H1 (cell line): ENCODE results near the gene EEF1A2. TPM values are rescaled to one million over a fixed set of nuclear protein-coding genes. Genes with fewer than 3 reads are reported as not detected.

Experiments
- CTCF ChIA-PET: fragments of 300-600 bp; sonication (Branson Sonifier 250); formaldehyde crosslinking; loops from one replicate; lab custom pipeline; 2021; ENCODE audit not compliant: partially characterized antibody; lab: Charles Lee
- POLR2A ChIA-PET: fragments of 300-600 bp; sonication (Branson Sonifier 250); formaldehyde crosslinking; loops from one replicate; lab custom pipeline; 2021; ENCODE audit warnings: inconsistent platforms; ENCODE audit not compliant: partially characterized antibody; lab: Charles Lee
- DNase-seq, 2 experiments: peaks; one replicate each; pipeline versions ENCODE4 v3.0.0 to v3.0.0-alpha.2; 2010 to 2022; ENCODE audit warnings: low spot score in 2 of 2, low read depth in 1 of 2, mixed read lengths in 1 of 2
- FAIRE-seq: peaks from 2 replicates; lab custom pipeline; 2011; peaks lifted over from hg19 to GRCh38; lab: Jason Lieb, UNC
- H2AFZ ChIP-seq: 2 replicates; pipeline ENCODE4 v1.8.1; 2012; ENCODE audit warnings: low read length, inconsistent platforms
- H2AK5ac ChIP-seq: 2 replicates; pipeline ENCODE4 v1.6.1; 2013; ENCODE audit warnings: low read depth, low read length
- H2BK120ac ChIP-seq: replicated peaks from 2 replicates; pipeline ENCODE3; 2013; ENCODE audit warnings: low read depth, low read length, inconsistent platforms
- H2BK12ac ChIP-seq: 2 replicates; pipeline ENCODE4 v1.6.1; 2013; ENCODE audit warnings: low read depth, low read length
- H2BK15ac ChIP-seq: 2 replicates; pipeline ENCODE4 v1.6.1; 2013; ENCODE audit warnings: low read length
- H2BK20ac ChIP-seq: 2 replicates; pipeline ENCODE4 v1.6.1; 2013; ENCODE audit warnings: low read length
- H2BK5ac ChIP-seq: 2 replicates; pipeline ENCODE4 v1.6.1; 2013; ENCODE audit warnings: low read depth, low read length
- H3K14ac ChIP-seq: 2 replicates; pipeline ENCODE4 v1.6.1; 2013; ENCODE audit warnings: inconsistent platforms; ENCODE audit not compliant: insufficient read length
- H3K18ac ChIP-seq: 2 replicates; pipeline ENCODE4 v1.6.1; 2013; ENCODE audit warnings: low read length; ENCODE audit errors: extremely low read depth
- H3K23ac ChIP-seq: 2 replicates; pipeline ENCODE4 v1.6.1; 2013; ENCODE audit warnings: inconsistent platforms; ENCODE audit not compliant: insufficient read length
- H3K23me2 ChIP-seq: 2 replicates; pipeline ENCODE4 v1.6.1; 2013; ENCODE audit warnings: low read depth, low read length
- H3K27ac ChIP-seq: 2 replicates; pipeline ENCODE4 v1.6.1; 2011; ENCODE audit warnings: low read depth, low read length, inconsistent platforms
- H3K27me3 ChIP-seq, 4 experiments: replicated peaks in 1 of 4; 1 replicate in 1 of 4; 2 replicates in 3 of 4; pipeline versions ENCODE4 v1.6.1 to v1.8.1; 2011 to 2013; ENCODE audit warnings: low read length in 3 of 4, mild to moderate bottlenecking in 3 of 4, inconsistent platforms in 2 of 4, mixed read lengths in 2 of 4, moderate library complexity in 1 of 4; ENCODE audit not compliant: control insufficient read depth in 3 of 4, insufficient read depth in 3 of 4; ENCODE audit errors: extremely low read depth in 1 of 4
- H3K36me3 ChIP-seq, 4 experiments: 2 replicates each; pipeline versions ENCODE4 v1.6.1 to v1.8.1; 2011 to 2013; ENCODE audit warnings: mild to moderate bottlenecking in 4 of 4, low read length in 3 of 4, moderate library complexity in 2 of 4, control low read depth in 1 of 4, inconsistent platforms in 1 of 4; ENCODE audit not compliant: insufficient read depth in 4 of 4, control insufficient read depth in 2 of 4
- H3K4ac ChIP-seq: replicated peaks from 2 replicates; pipeline ENCODE3; 2013; ENCODE audit warnings: low read length, low read depth, mixed read lengths, inconsistent platforms; ENCODE audit not compliant: insufficient read length
- H3K4me1 ChIP-seq, 4 experiments: replicated peaks in 1 of 4; 1 replicate in 1 of 4; 2 replicates in 3 of 4; pipeline versions ENCODE4 v1.6.1 to v1.8.1; 2011 to 2013; ENCODE audit warnings: low read length in 3 of 4, inconsistent platforms in 2 of 4, mixed read lengths in 1 of 4; ENCODE audit not compliant: insufficient read depth in 4 of 4, control insufficient read depth in 3 of 4
- H3K4me2 ChIP-seq, 2 experiments: 2 replicates each; pipeline versions ENCODE4 v1.6.1 to v1.8.1; 2011 to 2013; ENCODE audit warnings: low read depth in 2 of 2, low read length in 2 of 2, control low read depth in 1 of 2, inconsistent platforms in 1 of 2, mild to moderate bottlenecking in 1 of 2; ENCODE audit not compliant: insufficient read depth in 1 of 2
- H3K4me3 ChIP-seq, 4 experiments: fragments of 200-600, 300-600 bp in 1 of 4; sonication (generic), shearing (Covaris generic), sonication (Bioruptor Twin) in 1 of 4; 2 replicates each; pipeline versions ENCODE4 v1.5.1 to v1.8.1; 2011 to 2016; ENCODE audit warnings: low read length in 4 of 4, low read depth in 3 of 4, control low read depth in 2 of 4, inconsistent platforms in 2 of 4, mild to moderate bottlenecking in 2 of 4, mixed read lengths in 1 of 4, moderate library complexity in 1 of 4; ENCODE audit not compliant: insufficient read depth in 2 of 4; ENCODE audit errors: extremely low read depth in 1 of 4
- H3K56ac ChIP-seq: replicated peaks from 2 replicates; pipeline ENCODE3; 2013; ENCODE audit warnings: low read depth, mild to moderate bottlenecking, mixed read lengths, low read length, inconsistent platforms; ENCODE audit not compliant: insufficient read length
- H3K79me1 ChIP-seq: 2 replicates; pipeline ENCODE4 v1.6.1; 2013; ENCODE audit warnings: low read depth, low read length, control low read depth
- H3K79me2 ChIP-seq, 2 experiments: 2 replicates each; pipeline versions ENCODE4 v1.6.1 to v1.8.1; 2012 to 2013; ENCODE audit warnings: low read length in 2 of 2, mild to moderate bottlenecking in 2 of 2, inconsistent platforms in 1 of 2; ENCODE audit not compliant: insufficient read depth in 2 of 2, control insufficient read depth in 1 of 2
- H3K9ac ChIP-seq, 4 experiments: replicated peaks in 1 of 4; 1 replicate in 1 of 4; 2 replicates in 3 of 4; pipeline versions ENCODE4 v1.6.1 to v1.8.1; 2011 to 2013; ENCODE audit warnings: low read depth in 3 of 4, low read length in 3 of 4, control low read depth in 2 of 4, mild to moderate bottlenecking in 2 of 4, moderate library complexity in 2 of 4, inconsistent platforms in 1 of 4; ENCODE audit errors: extremely low read depth in 1 of 4
- H3K9me3 ChIP-seq, 2 experiments: 2 replicates each; pipeline versions ENCODE4 v1.6.1 to v1.8.1; 2012 to 2013; ENCODE audit warnings: mild to moderate bottlenecking in 2 of 2, moderate library complexity in 2 of 2, control low read depth in 1 of 2, inconsistent platforms in 1 of 2, low read depth in 1 of 2, low read length in 1 of 2, mixed read lengths in 1 of 2; ENCODE audit not compliant: insufficient read depth in 2 of 2
- H4K20me1 ChIP-seq, 2 experiments: replicated peaks in 1 of 2; 2 replicates each; pipeline versions ENCODE3 to v1.8.1; 2011 to 2013; ENCODE audit warnings: inconsistent platforms in 2 of 2, low read length in 2 of 2, mild to moderate bottlenecking in 1 of 2; ENCODE audit not compliant: insufficient read depth in 2 of 2, control insufficient read depth in 1 of 2
- H4K5ac ChIP-seq: 2 replicates; pipeline ENCODE4 v1.6.1; 2013; ENCODE audit warnings: low read length, low read depth, mixed read lengths, inconsistent platforms; ENCODE audit not compliant: insufficient read length
- H4K8ac ChIP-seq: 2 replicates; pipeline ENCODE4 v1.8.0; 2013; ENCODE audit warnings: mild to moderate bottlenecking, moderate library complexity, low read length, inconsistent platforms; ENCODE audit not compliant: insufficient read depth; ENCODE audit errors: extremely low read depth
- H4K91ac ChIP-seq: replicated peaks from 2 replicates; pipeline ENCODE3; 2013; ENCODE audit warnings: low read length, mixed read lengths, inconsistent platforms; ENCODE audit not compliant: insufficient read length
- CBX5 ChIP-seq: fragments of 300-800, 300-1000 bp; sonication (generic); IDR thresholded peaks from 2 replicates; pipeline ENCODE4 v1.7.1; 2016; ENCODE audit warnings: antibody characterized with exemption, low read length, low read depth
- E2F6 ChIP-seq: IDR thresholded peaks from 2 replicates; pipeline ENCODE4 v1.6.1; 2012; ENCODE audit warnings: inconsistent platforms
- EGR1 ChIP-seq: IDR thresholded peaks from 2 replicates; pipeline ENCODE4 v1.6.1; 2011; ENCODE audit warnings: low read depth, low read length, borderline replicate concordance
- RAD21 ChIP-seq, 2 experiments: IDR thresholded peaks in 1 of 2; conservative IDR thresholded peaks in 1 of 2; 2 replicates each; pipeline ENCODE4 v1.6.1; 2011; ENCODE audit warnings: low read depth in 2 of 2, low read length in 2 of 2, improper control_type of control experiment in 1 of 2, inconsistent platforms in 1 of 2, mild to moderate bottlenecking in 1 of 2, moderate library complexity in 1 of 2
- SP2 ChIP-seq: IDR thresholded peaks from 2 replicates; pipeline ENCODE4 v1.6.1; 2012; ENCODE audit warnings: mild to moderate bottlenecking, low read length, inconsistent platforms
- WGBS, 2 experiments: shearing (Covaris generic) in 1 of 2; methylation state at CpG; one replicate each; pipeline versions ENCODE4 v1.1.6 to v1.1.7; 2013 to 2015; ENCODE audit warnings: low lambda C conversion rate in 2 of 2, mixed read lengths in 2 of 2, inconsistent platforms in 1 of 2, low coverage in 1 of 2, missing lambda C conversion rate in 1 of 2; ENCODE audit not compliant: insufficient replicate concordance in 2 of 2, insufficient coverage in 1 of 2, insufficient read length in 1 of 2; ENCODE audit errors: extremely low coverage in 1 of 2, missing lambda C conversion rate in 1 of 2; 5-methylcytosine and 5-hydroxymethylcytosine counted together
- polyA plus RNA-seq, 7 experiments: library from polyadenylated mRNA; depleted of rRNA in 3 of 7; stranded (reverse) in 5 of 7; unstranded in 2 of 7; fragments of >200 nt in 5 of 7; fragments of 200-250 nt in 2 of 7; gene quantifications; 1 replicate in 5 of 7; 2 replicates in 1 of 7; 4 replicates in 1 of 7; pipeline versions ENCODE4 v1.2.1 to v1.2.3, GENCODE V29; 2011 to 2013; ENCODE audit warnings: missing spikeins in 2 of 7, mixed read lengths in 2 of 7
- total RNA-seq: library from RNA; stranded (reverse); fragmentation: NEBNext Ultra II Directional; extraction: Animal tissue kit (Norgen Biotek cat#: 25700); gene quantifications from 2 replicates; pipeline ENCODE4 v1.2.1, GENCODE V29; 2021
- TF ChIP-seq, protein P1 (sequence below): IDR thresholded peaks from 2 replicates; pipeline ENCODE4 v1.6.1; 2012; ENCODE audit warnings: inconsistent platforms

The EEF1A2 gene
- total and polyA plus RNA-seq, 2 of the 8 experiments (the other 6 are each of a cell fraction or from before 2014, with no cell fraction given) = 7.4 to 25.8 TPM

GRCh38 chr20:63534831-63535651 is 36.2 kb upstream of the EEF1A2 start:
- Histone ChIP-seq H3K18ac (peak overlapping the region; percentile 87; the same call in 1 of the 2 replicates), H3K79me2 (no peaks in the 10 kb centered on the region), H3K9me3 (no peaks in the 10 kb centered on the region), H3K9ac (peak overlapping the region in 1 of 4 experiments; percentile 30; a peak in 1 of 7 replicates), H3K36me3 (no peaks in the 10 kb centered on the region), H3K4me1 (peaks cover 0 to 23% (median 3%) of the 10 kb centered on the region in 4 experiments; a peak in 5 of 7 replicates), H2BK5ac (peak overlapping the region; percentile 52; the same call in 1 of the 2 replicates), H3K4me3 (no peak overlapping the region), H2BK120ac (peak overlapping the region; percentile 64), H2BK20ac (no peak overlapping the region), H4K8ac (peak overlapping the region; percentile 68), H4K91ac (peak overlapping the region; percentile 80), H2BK15ac (peak overlapping the region; percentile 98; the same call in 1 of the 2 replicates), H3K27me3 (no peaks in the 10 kb centered on the region), H3K4ac (peak overlapping the region; percentile 91), H2BK12ac (peak overlapping the region; percentile 95; the same call in 1 of the 2 replicates), H3K56ac (no peak overlapping the region), H2AK5ac (peak overlapping the region; percentile 40; the same call in 1 of the 2 replicates), H3K14ac (no peak overlapping the region), H3K23ac (no peak overlapping the region), H3K4me2 (no peak overlapping the region), H2AFZ (no peak overlapping the region; the same call in 1 of the 2 replicates), H4K5ac (no peak overlapping the region), H3K23me2 (peaks cover 3% of the 10 kb centered on the region; the same call in 1 of the 2 replicates), H3K27ac (no peak overlapping the region), H4K20me1 (peaks cover 0 to 3% of the 10 kb centered on the region in 2 experiments), H3K79me1 (no peaks in the 10 kb centered on the region; the same call in 1 of the 2 replicates)
- TF ChIP-seq E2F6 = peak; percentile 76
- no peak for TF ChIP-seq RAD21 (IDR thresholded peaks at IDR 0.05 in 1 of 2, conservative IDR thresholded peaks at IDR 0.05 in 1 of 2; ENCODE audit: low read depth in 2 of 2, low read length in 2 of 2)
- TF ChIP-seq EGR1 = no peak
- TF ChIP-seq SP2 = no peak
- TF ChIP-seq CBX5 = no peak
- TF ChIP-seq, protein P1, sequence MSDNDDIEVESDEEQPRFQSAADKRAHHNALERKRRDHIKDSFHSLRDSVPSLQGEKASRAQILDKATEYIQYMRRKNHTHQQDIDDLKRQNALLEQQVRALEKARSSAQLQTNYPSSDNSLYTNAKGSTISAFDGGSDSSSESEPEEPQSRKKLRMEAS = 0 out of 2 replicates have a peak, but pooled peaks have one; percentile 33
- DNase-seq = no peak
- WGBS, 2 experiments = 91% methylated on average over 41 of the region's 49 CpGs; no CpG with 5 or more reads in 1 of the 2 experiments
- ChIA-PET CTCF (interaction anchor here (0.5 to 4.8 kb wide), 11 partner anchors 9 to 256 kb away, joined by 3 to 23 read pairs (median 3); partner anchors contain the start of gene SRMS), POLR2A (interaction anchor here (0.6 to 7.8 kb wide), 7 partner anchors 8 to 330 kb away, joined by 3 to 59 read pairs (median 3); partner anchors contain the start of genes KCNQ2, PPDPF, SRMS and TPD52L2)
- FAIRE-seq = no peak
